Esophagus squamous epithelium (tissue), 5 donors: ENCODE measurements around the gene YLPM1. TPM values are rescaled to one million over a fixed set of nuclear protein-coding genes. Genes with fewer than 3 reads are reported as not detected.

Experiments used
- DNase-seq: peaks from one replicate; lab custom pipeline; 2025; lab: John Stamatoyannopoulos, UW
- H3K27ac ChIP-seq, 4 donors: fragments of 200-600 bp; sonication (generic); one replicate each; pipeline ENCODE4 v1.5.1; 2016 to 2019; ENCODE audit warnings: mild to moderate bottlenecking in 1 of 4
- H3K27me3 ChIP-seq, 4 donors: fragments of 200-600 bp; sonication (generic); 1 replicate in 3 of 4; 2 replicates in 1 of 4; pipeline versions ENCODE4 v1.5.1 to v1.6.0; 2017 to 2021; ENCODE audit warnings: antibody characterized with exemption in 1 of 4
- H3K36me3 ChIP-seq, 3 donors: fragments of 200-600 bp; sonication (generic); one replicate each; pipeline ENCODE4 v1.5.1; 2016 to 2019
- H3K4me1 ChIP-seq, 3 donors: fragments of 200-600 bp; sonication (generic); one replicate each; pipeline ENCODE4 v1.5.1; 2017 to 2019
- H3K4me3 ChIP-seq, 4 donors: fragments of 200-600 bp; sonication (generic); 1 replicate in 3 of 4; 2 replicates in 1 of 4; pipeline ENCODE4 v1.5.1; 2016 to 2019; ENCODE audit warnings: mild to moderate bottlenecking in 2 of 4, moderate library complexity in 1 of 4
- H3K9me3 ChIP-seq, 3 donors: fragments of 200-600 bp; sonication (generic); one replicate each; pipeline ENCODE4 v1.5.1; 2016 to 2019
- POLR2A ChIP-seq, 4 donors: fragments of 450-650 bp; IDR thresholded peaks; one replicate each; pipeline ENCODE4 v1.6.1; 2017; ENCODE audit warnings: antibody characterized with exemption in 4 of 4, mild to moderate bottlenecking in 4 of 4, moderate library complexity in 3 of 4
- WGBS, 2 donors: methylation state at CpG; one replicate each; pipeline ENCODE4 v1.1.5; 2018; 5-methylcytosine and 5-hydroxymethylcytosine counted together
- intact Hi-C: fragments of 100-400 bp; cut with DNase I; formaldehyde crosslinking; loops from one replicate; pipeline ENCODE4 v1.15.0; 2022
- total RNA-seq, 4 donors: library from RNA; depleted of rRNA; stranded (reverse); fragments of >200 nt; gene quantifications; one replicate each; pipeline ENCODE4 v1.1.0, GENCODE V29; 2016
- TF ChIP-seq, protein P1 (sequence below), 6 experiments: fragments of 450-650 bp in 4 of 6; fragments of 200-600 bp in 2 of 6; sonication (generic) in 2 of 6; IDR thresholded peaks; one replicate each; pipeline ENCODE4 v1.5.1; 2016 to 2019; ENCODE audit warnings: antibody characterized with exemption in 6 of 6, mild to moderate bottlenecking in 4 of 6, moderate library complexity in 4 of 6
- donor health status: DM: yes; HTN: yes; CAD: no.

YLPM1 gene
- total RNA-seq, 4 donors from 2014 or later: 20.4 to 48.8 (median 28.2) TPM

DNA sequence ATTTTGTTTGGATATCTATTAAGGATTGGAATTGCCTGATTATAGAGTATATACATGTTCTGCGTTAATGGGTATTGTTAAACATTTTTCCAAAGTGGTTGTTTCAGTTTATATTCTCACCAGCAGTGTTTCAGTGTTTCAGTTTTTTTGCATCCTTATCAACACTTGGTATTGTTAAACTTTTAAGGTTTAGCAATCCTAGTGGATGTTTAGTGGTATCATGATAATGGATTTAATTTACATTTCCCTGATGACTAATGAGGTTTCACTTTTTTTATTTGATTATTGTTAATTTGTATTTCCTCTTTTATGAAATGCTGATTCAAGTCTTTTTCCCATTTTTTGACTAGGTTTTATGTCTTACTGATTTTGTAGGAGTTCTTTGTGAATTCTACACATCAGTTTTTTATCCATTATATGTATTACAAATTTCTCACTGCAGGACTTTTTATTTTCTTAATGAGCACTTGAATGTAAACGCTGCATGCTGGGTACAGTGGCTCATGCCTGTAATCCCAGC lies 23.7 kb downstream of the YLPM1 start:
- H3K9me3 ChIP-seq: no peaks in the 10 kb centered on the region
- no peak overlapping the region for H3K4me3 ChIP-seq
- peaks cover 4 to 74% (median 12%) of the 10 kb centered on the region in 3 donors for H3K36me3 ChIP-seq
- no peak for DNase-seq
- TF ChIP-seq POLR2A (IDR thresholded peaks at IDR 0.05): no peak
- TF ChIP-seq, protein P1, sequence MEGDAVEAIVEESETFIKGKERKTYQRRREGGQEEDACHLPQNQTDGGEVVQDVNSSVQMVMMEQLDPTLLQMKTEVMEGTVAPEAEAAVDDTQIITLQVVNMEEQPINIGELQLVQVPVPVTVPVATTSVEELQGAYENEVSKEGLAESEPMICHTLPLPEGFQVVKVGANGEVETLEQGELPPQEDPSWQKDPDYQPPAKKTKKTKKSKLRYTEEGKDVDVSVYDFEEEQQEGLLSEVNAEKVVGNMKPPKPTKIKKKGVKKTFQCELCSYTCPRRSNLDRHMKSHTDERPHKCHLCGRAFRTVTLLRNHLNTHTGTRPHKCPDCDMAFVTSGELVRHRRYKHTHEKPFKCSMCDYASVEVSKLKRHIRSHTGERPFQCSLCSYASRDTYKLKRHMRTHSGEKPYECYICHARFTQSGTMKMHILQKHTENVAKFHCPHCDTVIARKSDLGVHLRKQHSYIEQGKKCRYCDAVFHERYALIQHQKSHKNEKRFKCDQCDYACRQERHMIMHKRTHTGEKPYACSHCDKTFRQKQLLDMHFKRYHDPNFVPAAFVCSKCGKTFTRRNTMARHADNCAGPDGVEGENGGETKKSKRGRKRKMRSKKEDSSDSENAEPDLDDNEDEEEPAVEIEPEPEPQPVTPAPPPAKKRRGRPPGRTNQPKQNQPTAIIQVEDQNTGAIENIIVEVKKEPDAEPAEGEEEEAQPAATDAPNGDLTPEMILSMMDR (IDR thresholded peaks at IDR 0.05): peak in 1 of 6 experiments; percentile 20
- 93 to 95% methylated on average over 2 of the region's 2 CpGs for WGBS, 2 donors
- H3K4me1 ChIP-seq: peaks cover 0 to 2% (median 0%) of the 10 kb centered on the region in 3 donors
- intact Hi-C loops: no loop called here
- no peak overlapping the region for H3K27ac ChIP-seq
- H3K27me3 ChIP-seq: no peaks in the 10 kb centered on the region

DNA sequence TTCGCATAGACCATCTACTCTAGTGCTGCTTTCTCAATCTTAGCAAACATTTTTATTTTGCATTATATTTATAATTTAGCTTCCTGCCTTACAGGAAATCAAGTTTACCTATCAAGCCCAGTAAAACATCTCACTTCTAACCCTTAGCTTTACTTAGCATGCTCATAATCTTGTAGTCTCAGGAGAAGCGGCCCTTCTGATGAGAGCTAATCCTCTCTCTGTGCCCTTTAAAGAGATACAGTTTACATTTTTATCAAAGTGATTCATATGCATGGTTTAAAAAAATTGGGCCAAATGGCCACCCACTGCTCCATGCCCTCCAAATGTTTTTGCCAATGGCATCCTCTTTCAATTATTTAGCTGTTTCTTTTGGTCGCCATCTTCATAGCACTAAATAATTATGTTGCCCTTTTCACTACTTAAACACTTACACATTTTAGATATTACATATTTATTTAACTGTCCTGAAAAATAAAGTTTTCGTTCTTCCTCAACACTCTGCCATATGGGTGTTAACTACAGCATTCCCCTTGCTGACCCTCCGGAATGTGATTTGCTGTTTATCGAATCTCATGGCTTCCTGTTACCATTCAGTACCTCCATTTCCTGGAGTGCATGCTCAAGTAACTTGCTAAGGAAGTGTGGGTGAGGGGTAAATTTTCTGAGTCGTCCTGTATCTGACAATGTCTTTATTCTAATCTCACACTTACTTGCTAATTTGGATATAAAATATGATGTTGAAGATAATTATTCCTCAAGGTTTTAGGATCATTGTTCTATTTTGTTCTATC lies 29.3 kb downstream of the YLPM1 start:
- no peak for TF ChIP-seq POLR2A (IDR thresholded peaks at IDR 0.05)
- TF ChIP-seq, protein P1 (IDR thresholded peaks at IDR 0.05): no peak
- WGBS, 2 donors: 54 to 60% methylated on average over 7 of the region's 7 CpGs
- Histone ChIP-seq H3K4me1 (peaks cover 0 to 26% (median 19%) of the 10 kb centered on the region in 3 donors), H3K27me3 (no peaks in the 10 kb centered on the region), H3K36me3 (peaks cover 0 to 38% (median 3%) of the 10 kb centered on the region in 3 donors), H3K9me3 (no peaks in the 10 kb centered on the region), H3K27ac (peak overlapping the region in 2 of 4 donors; percentile 5 to 34), H3K4me3 (no peak overlapping the region)
- DNase-seq: no peak
- intact Hi-C loops: no loop called here

DNA sequence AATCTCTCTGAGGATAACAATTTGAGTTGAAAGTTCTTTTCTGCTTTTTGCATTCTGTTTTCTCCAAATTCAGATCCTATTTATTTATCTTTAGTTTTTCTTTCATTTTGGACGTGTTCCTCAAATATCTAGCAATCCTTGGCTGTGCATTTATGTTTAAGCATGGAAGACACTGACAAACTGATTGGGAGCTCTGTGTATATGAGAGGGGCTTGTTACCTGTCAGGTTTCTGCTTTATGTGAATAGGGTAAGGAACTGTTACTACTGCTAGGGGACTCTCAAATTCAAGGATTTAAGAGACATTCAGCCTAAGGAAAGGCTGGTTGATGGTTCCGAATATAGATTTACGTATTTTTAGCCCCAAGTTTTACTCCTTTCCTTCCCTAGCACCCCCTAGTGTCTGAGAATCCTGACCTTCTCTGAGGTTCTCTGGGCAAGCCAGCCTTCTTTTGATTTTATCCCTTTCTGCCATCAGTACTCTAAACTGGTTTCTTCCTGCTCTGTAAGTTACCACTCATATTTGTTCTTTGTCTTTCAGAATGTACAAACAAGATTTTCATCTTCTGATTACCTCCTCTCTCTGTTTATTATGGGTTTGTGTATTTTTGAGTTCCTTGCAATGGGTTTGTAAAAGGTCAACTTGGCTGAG lies 30.5 kb downstream of the YLPM1 start:
- Histone ChIP-seq H3K9me3 (no peaks in the 10 kb centered on the region), H3K4me1 (peaks cover 0 to 26% (median 19%) of the 10 kb centered on the region in 3 donors), H3K27ac (peak overlapping the region in 2 of 4 donors; percentile 13 to 25), H3K36me3 (peaks cover 5 to 38% (median 11%) of the 10 kb centered on the region in 3 donors), H3K27me3 (no peaks in the 10 kb centered on the region), H3K4me3 (no peak overlapping the region)
- WGBS, 2 donors: 62 to 65% methylated on average over 3 of the region's 3 CpGs
- no peak for DNase-seq
- intact Hi-C loops: no loop called here
- TF ChIP-seq, protein P1 (IDR thresholded peaks at IDR 0.05): peak in 2 of 6 experiments; percentile 12 to 28
- no peak for TF ChIP-seq POLR2A (IDR thresholded peaks at IDR 0.05)

DNA sequence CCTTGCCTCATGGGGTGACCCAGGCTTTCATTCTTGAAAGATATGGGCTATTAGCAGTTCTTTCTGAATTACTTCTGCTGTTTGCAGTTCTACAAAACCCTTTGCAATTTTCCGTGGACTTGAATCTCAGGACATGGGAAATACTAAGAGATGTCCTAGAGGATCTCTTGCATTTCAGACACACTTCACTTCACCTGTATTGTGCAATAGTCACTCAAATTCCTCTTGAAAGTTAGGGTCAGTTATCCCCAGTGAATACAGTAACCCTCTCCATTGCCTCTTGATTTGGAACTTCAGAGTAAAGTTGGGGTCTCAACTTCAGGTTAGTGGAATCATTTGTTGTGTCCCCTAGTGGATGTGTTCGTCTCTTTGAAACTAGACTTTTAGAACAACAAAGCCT lies 31.8 kb downstream of the YLPM1 start:
- intact Hi-C loops: no loop called here
- WGBS, 2 donors: 87 to 100% methylated on average over 2 of the region's 2 CpGs
- TF ChIP-seq, protein P1 (IDR thresholded peaks at IDR 0.05): no peak
- TF ChIP-seq POLR2A (IDR thresholded peaks at IDR 0.05): no peak
- Histone ChIP-seq H3K9me3 (no peaks in the 10 kb centered on the region), H3K4me3 (no peak overlapping the region), H3K27ac (no peak overlapping the region), H3K27me3 (no peaks in the 10 kb centered on the region), H3K4me1 (peaks cover 0 to 26% (median 19%) of the 10 kb centered on the region in 3 donors), H3K36me3 (peaks cover 5 to 43% (median 14%) of the 10 kb centered on the region in 3 donors)
- DNase-seq: no peak

DNA sequence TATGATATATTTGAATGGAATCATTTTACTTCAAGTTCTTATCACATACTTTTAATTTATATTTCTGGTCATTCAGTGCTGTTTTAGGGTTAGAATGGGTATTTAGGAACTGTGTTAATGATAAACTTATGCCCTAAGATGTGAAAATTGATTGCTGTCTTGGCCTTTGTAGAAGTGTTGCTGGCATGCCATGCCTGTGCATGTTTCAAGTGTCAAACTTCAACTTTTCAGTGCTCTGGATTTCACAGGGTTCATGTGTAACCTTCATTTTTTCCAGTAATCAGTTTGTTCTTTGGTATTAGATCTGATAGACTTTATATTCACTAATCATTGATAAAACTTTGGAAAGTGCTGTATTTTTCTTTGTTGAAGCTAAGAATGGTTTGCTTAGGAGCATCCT lies 36.6 kb downstream of the YLPM1 start:
- Histone ChIP-seq H3K27me3 (no peaks in the 10 kb centered on the region), H3K4me3 (no peak overlapping the region), H3K9me3 (no peaks in the 10 kb centered on the region), H3K36me3 (peaks cover 14 to 78% (median 16%) of the 10 kb centered on the region in 3 donors), H3K27ac (no peak overlapping the region), H3K4me1 (no peaks in the 10 kb centered on the region)
- no peak for TF ChIP-seq POLR2A (IDR thresholded peaks at IDR 0.05)
- TF ChIP-seq, protein P1 (IDR thresholded peaks at IDR 0.05): no peak
- no peak for DNase-seq
- intact Hi-C loops: no loop called here
